ENCODE data around the gene MIPOL1. TPM values are rescaled to one million over a fixed set of nuclear protein-coding genes. Genes with fewer than 3 reads are reported as not detected.
A peak's percentile ranks its signal among the peaks of the same experiment; 100 is the strongest.

MIPOL1 gene
- total RNA-seq, 6 experiments from 2014 or later: 3.0 to 5.7 (median 4.0) TPM

- TF ChIP-seq POLR2A (IDR thresholded peaks at IDR 0.05): no peak
- TF ChIP-seq CTCF (IDR thresholded peaks at IDR 0.05): no peak
- Histone ChIP-seq H3K4me3 (no peak overlapping the region), H3K27me3 (no peaks in the 10 kb centered on the region), H3K9me3 (no peaks in the 10 kb centered on the region), H3K36me3 (no peaks in the 10 kb centered on the region), H3K4me1 (peaks cover 0 to 8% (median 0%) of the 10 kb centered on the region in 4 donors), H3K27ac (peak overlapping the region in 1 of 3 donors; percentile 44)
- intact Hi-C loops (cut with DNase I): no loop called here
- ATAC-seq (peak; percentile 54 to 89 (median 74)), DNase-seq (peak in 1 of 3 donors; percentile 57)
- 54% methylated on average over 3 of the region's 3 CpGs for WGBS (ENCODE audit: insufficient coverage, low coverage, low lambda C conversion rate, missing lambda C conversion rate)
These were observed 282.9 kb downstream of the MIPOL1 start for GRCh38 chr14:37480446-37481290.

- Histone ChIP-seq H3K36me3 (no peaks in the 10 kb centered on the region), H3K4me3 (no peak overlapping the region), H3K27ac (no peak overlapping the region), H3K4me1 (peaks cover 0 to 8% (median 0%) of the 10 kb centered on the region in 4 donors), H3K9me3 (no peaks in the 10 kb centered on the region), H3K27me3 (no peaks in the 10 kb centered on the region)
- WGBS (ENCODE audit: insufficient coverage, low coverage, low lambda C conversion rate, missing lambda C conversion rate): no CpG with 5 or more reads among the region's 1 CpG
- TF ChIP-seq POLR2A (IDR thresholded peaks at IDR 0.05): no peak
- TF ChIP-seq CTCF (IDR thresholded peaks at IDR 0.05): no peak
- DNase-seq (no peak), ATAC-seq (no peak)
- intact Hi-C loops (cut with DNase I): no loop called here
These were observed 284.7 kb downstream of the MIPOL1 start for GRCh38 chr14:37482428-37482827.

- H3K9me3 ChIP-seq: no peaks in the 10 kb centered on the region
- H3K36me3 ChIP-seq: no peaks in the 10 kb centered on the region
- H3K27me3 ChIP-seq: no peaks in the 10 kb centered on the region
- H3K4me1 ChIP-seq: peaks cover 0 to 8% (median 0%) of the 10 kb centered on the region in 4 donors
- no peak overlapping the region for H3K4me3 ChIP-seq
- no peak for TF ChIP-seq CTCF (IDR thresholded peaks at IDR 0.05)
- no peak for TF ChIP-seq POLR2A (IDR thresholded peaks at IDR 0.05)
- WGBS (ENCODE audit: insufficient coverage, low coverage, low lambda C conversion rate, missing lambda C conversion rate): 82% methylated on average over 3 of the region's 4 CpGs
- ATAC-seq (no peak), DNase-seq (no peak)
- intact Hi-C loops (cut with DNase I): no loop called here
- H3K27ac ChIP-seq: no peak overlapping the region
These were observed 285.9 kb downstream of the MIPOL1 start for GRCh38 chr14:37483672-37484071.

GRCh38 chr14:37490607-37491006, 292.9 kb downstream of the MIPOL1 start:
- H3K27ac ChIP-seq: no peak overlapping the region
- no peak for ATAC-seq
- intact Hi-C loops (cut with DNase I): no loop called here
- no peaks in the 10 kb centered on the region for H3K36me3 ChIP-seq
- no peaks in the 10 kb centered on the region for H3K27me3 ChIP-seq
- no peak for DNase-seq
- no peak overlapping the region for H3K4me3 ChIP-seq
- H3K9me3 ChIP-seq: no peaks in the 10 kb centered on the region
- TF ChIP-seq CTCF (IDR thresholded peaks at IDR 0.05) (no peak), POLR2A (IDR thresholded peaks at IDR 0.05) (no peak)
- WGBS (ENCODE audit: insufficient coverage, low coverage, low lambda C conversion rate, missing lambda C conversion rate): 100% methylated on average over 3 of the region's 3 CpGs
- no peaks in the 10 kb centered on the region for H3K4me1 ChIP-seq
